ENCODE measurements around the gene ZNRF4. TPM values are rescaled to one million over a fixed set of nuclear protein-coding genes. Genes with fewer than 3 reads are reported as not detected.

The ZNRF4 gene
- total RNA-seq, 2 experiments from 2014 or later, result not detected

DNA sequence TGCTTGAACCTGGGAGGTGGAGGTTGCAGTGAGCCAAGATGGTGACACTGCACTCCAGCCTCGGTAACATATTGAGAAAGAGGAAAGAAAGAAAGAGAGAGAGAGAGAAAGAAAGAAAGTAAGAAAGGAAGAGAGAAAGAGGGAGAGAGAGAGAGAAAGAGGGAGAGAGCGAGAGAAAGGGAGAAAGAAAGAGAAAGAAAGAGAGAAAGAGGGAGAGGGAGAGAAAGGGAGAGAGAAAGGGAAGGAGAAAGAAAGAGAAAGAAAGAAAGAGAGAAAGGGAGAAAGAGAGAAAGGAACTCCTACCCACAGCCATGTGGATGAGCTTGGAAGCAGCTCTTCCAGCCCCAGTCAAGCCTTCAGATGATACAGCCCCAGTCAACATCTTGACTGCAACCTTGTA lies 46.7 kb downstream of the ZNRF4 start:
- intact Hi-C loops (cut with micrococcal nuclease), result no loop called here
- peaks cover 32% of the 10 kb centered on the region for H3K9me3 Mint-ChIP-seq
- CTCF ChIA-PET, result no interaction called here
- DNase-seq, result no peak
- no peaks in the 10 kb centered on the region for H3K36me3 Mint-ChIP-seq (ENCODE audit: low read depth)
- H3K27ac Mint-ChIP-seq, result no peak overlapping the region
- no peak overlapping the region for H3K4me3 Mint-ChIP-seq
- H3K27me3 Mint-ChIP-seq (ENCODE audit: low read depth), result peaks cover 14% of the 10 kb centered on the region
- no peaks in the 10 kb centered on the region for H3K4me1 Mint-ChIP-seq (ENCODE audit: low read depth)

DNA sequence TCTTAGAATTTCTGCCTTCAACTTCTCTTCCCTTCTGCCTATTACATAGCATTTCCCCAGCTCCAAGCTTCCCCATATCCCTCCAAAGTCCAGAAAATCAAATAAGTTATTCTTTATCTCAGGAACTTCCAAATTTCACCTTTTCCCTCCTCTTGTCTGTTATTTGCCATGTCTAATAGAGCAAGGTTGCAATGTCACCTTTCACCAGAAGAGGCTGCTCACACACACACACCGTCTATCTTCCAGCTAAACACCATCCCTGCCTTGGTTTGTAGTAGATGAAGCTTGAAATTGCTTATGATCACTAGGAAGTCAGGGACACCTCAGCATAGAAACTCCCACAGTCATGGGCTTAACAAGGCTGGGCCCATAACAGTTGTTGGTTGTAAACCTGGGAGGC lies 48.4 kb downstream of the ZNRF4 start:
- CTCF ChIA-PET, result interaction anchor here (0.6 to 1.5 kb wide), 2 partner anchors 17 to 1668 kb away, joined by 3 read pairs; no protein-coding TSS in a partner anchor
- intact Hi-C loops (cut with micrococcal nuclease), result no loop called here
- peaks cover 7% of the 10 kb centered on the region for H3K27me3 Mint-ChIP-seq (ENCODE audit: low read depth)
- H3K4me3 Mint-ChIP-seq, result no peak overlapping the region
- H3K36me3 Mint-ChIP-seq (ENCODE audit: low read depth), result no peaks in the 10 kb centered on the region
- no peak for DNase-seq
- H3K9me3 Mint-ChIP-seq, result peaks cover 32% of the 10 kb centered on the region
- H3K4me1 Mint-ChIP-seq (ENCODE audit: low read depth), result no peaks in the 10 kb centered on the region
- H3K27ac Mint-ChIP-seq, result no peak overlapping the region

DNA sequence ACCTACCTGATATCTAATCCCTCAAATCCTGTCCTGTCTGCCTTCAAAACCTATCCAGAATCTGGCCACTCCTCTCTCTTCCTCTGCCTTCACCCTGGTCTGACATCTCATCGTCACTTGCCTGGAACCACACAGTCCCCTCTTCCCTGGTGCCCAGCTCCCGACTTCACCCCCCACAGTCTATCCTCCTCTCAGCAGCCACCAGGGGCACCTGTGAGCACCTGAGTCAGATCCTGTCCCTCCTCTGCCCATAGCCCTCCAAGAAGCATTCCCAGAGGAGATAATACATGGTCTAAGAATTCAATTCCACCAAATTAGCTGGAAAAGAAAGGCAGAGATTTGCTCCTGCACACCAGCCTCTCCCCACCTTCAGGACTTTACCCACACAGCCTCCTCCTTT lies 48.9 kb downstream of the ZNRF4 start:
- Mint-ChIP-seq H3K4me1 (ENCODE audit: low read depth) (no peaks in the 10 kb centered on the region), H3K27ac (no peak overlapping the region), H3K27me3 (ENCODE audit: low read depth) (peaks cover 7% of the 10 kb centered on the region), H3K36me3 (ENCODE audit: low read depth) (no peaks in the 10 kb centered on the region), H3K4me3 (no peak overlapping the region), H3K9me3 (peaks cover 32% of the 10 kb centered on the region)
- CTCF ChIA-PET, result interaction anchor here (0.6 to 1.5 kb wide), 2 partner anchors 17 to 1667 kb away, joined by 3 read pairs; no protein-coding TSS in a partner anchor
- DNase-seq, result no peak
- intact Hi-C loops (cut with micrococcal nuclease), result no loop called here

Other genes starting within 250 kb of the ZNRF4 start
- 1 to 10 TPM; 1.3 to 1.4 TPM for gene PTPRS, start 114.6 kb upstream of the ZNRF4 start, total RNA-seq
- 1 to 10 TPM in 1 of 2 experiments, under 1 TPM in 1; 0.83 to 1.0 TPM for gene TINCR, start 112.5 kb downstream of the ZNRF4 start, total RNA-seq
- 100 to 1,000 TPM; 108 to 118 TPM for gene SAFB2, start 167.4 kb downstream of the ZNRF4 start, total RNA-seq
- gene SAFB, start 167.7 kb downstream of the ZNRF4 start, total RNA-seq, result 100 to 1,000 TPM; 120 to 129 TPM
- 10 to 100 TPM; 43.3 to 44.8 TPM for gene MICOS13, start 225.1 kb downstream of the ZNRF4 start, total RNA-seq
- gene HSD11B1L, start 225.6 kb downstream of the ZNRF4 start, total RNA-seq, result 1 to 10 TPM; 2.6 to 3.0 TPM
- 1,000 to 10,000 TPM; 1,916 to 2,003 TPM for gene RPL36, start 234.9 kb downstream of the ZNRF4 start, total RNA-seq